ENCODE results near the gene TSPAN15. TPM values are rescaled to one million over a fixed set of nuclear protein-coding genes. Genes with fewer than 3 reads are reported as not detected.
A peak's percentile ranks its signal among the peaks of the same experiment; 100 is the strongest.

The TSPAN15 gene
- total and polyA plus RNA-seq, 9 donors: 52.1 to 103 (median 72.2) TPM

DNA sequence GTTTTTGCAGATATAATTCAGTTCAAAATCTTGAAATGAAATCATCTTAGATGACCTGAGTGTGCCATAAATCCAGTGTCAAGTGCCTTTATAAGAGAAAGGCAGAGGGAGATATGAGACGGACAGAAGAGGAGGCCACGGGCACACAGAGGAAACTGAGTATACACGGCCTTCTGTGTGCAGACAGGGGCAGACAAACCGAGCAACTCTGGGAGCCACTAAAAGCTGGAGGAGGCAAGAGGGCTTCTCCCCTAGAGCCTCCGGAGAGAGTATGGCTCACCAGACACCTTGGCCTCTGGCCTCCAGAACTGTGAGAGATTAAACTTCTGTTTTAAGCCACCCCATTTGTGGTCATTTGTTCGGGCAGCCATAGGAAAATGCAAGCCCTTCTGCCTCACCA is 12.6 kb downstream of the TSPAN15 start:
- Histone ChIP-seq H3K27ac (ENCODE audit: low read length) (peak overlapping the region; percentile 81), H3K36me3 (ENCODE audit: control insufficient read depth, insufficient read depth, low read length) (no peaks in the 10 kb centered on the region), H3K4me3 (ENCODE audit: low read length) (no peak overlapping the region), H3K27me3 (ENCODE audit: control insufficient read depth, insufficient read depth, low read length) (no peaks in the 10 kb centered on the region), H3K4me1 (ENCODE audit: control insufficient read depth, insufficient read depth, low read length) (peaks cover 77% of the 10 kb centered on the region), H3K9me3 (replicated peaks; ENCODE audit: control insufficient read depth, low read depth, low read length) (no peaks in the 10 kb centered on the region)
- DNase-seq: no peak
- WGBS (ENCODE audit: insufficient coverage): 57% methylated on average over 4 of the region's 6 CpGs

DNA sequence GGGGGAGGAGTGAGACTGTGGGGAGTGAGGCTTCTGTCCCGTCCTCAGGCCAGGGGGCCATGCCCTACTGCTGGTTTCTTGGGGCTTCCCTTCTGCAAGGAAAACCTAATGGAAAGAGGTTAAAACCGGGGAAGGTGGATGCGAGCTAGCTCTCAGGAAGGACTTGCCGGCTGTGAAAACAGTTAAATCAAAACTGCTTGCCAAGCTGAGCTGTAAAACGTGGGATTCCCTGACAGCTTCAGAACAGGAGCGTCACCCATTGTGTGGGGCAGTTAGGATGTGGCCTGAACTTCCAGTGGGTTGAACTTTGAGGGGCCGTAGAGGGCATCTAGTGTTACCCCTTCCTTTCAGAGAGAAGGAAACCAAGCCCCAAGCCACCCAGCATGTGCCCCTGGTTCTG is 13.1 kb downstream of the TSPAN15 start:
- H3K27ac ChIP-seq (ENCODE audit: low read length): peak overlapping the region; percentile 81
- no peak overlapping the region for H3K4me3 ChIP-seq (ENCODE audit: low read length)
- 53% methylated on average over 5 of the region's 7 CpGs for WGBS (ENCODE audit: insufficient coverage)
- no peaks in the 10 kb centered on the region for H3K9me3 ChIP-seq (replicated peaks; ENCODE audit: control insufficient read depth, low read depth, low read length)
- DNase-seq: no peak
- no peaks in the 10 kb centered on the region for H3K27me3 ChIP-seq (ENCODE audit: control insufficient read depth, insufficient read depth, low read length)
- no peaks in the 10 kb centered on the region for H3K36me3 ChIP-seq (ENCODE audit: control insufficient read depth, insufficient read depth, low read length)
- peaks cover 75% of the 10 kb centered on the region for H3K4me1 ChIP-seq (ENCODE audit: control insufficient read depth, insufficient read depth, low read length)

GRCh38 chr10:69464801-69465401 is 13.6 kb downstream of the TSPAN15 start:
- WGBS (ENCODE audit: insufficient coverage): 77% methylated on average over 2 of the region's 2 CpGs
- Histone ChIP-seq H3K9me3 (replicated peaks; ENCODE audit: control insufficient read depth, low read depth, low read length) (no peaks in the 10 kb centered on the region), H3K36me3 (ENCODE audit: control insufficient read depth, insufficient read depth, low read length) (no peaks in the 10 kb centered on the region), H3K4me1 (ENCODE audit: control insufficient read depth, insufficient read depth, low read length) (peaks cover 72% of the 10 kb centered on the region), H3K27ac (ENCODE audit: low read length) (peak overlapping the region; percentile 81), H3K27me3 (ENCODE audit: control insufficient read depth, insufficient read depth, low read length) (no peaks in the 10 kb centered on the region), H3K4me3 (ENCODE audit: low read length) (no peak overlapping the region)
- DNase-seq: peak; percentile 75

GRCh38 chr10:69465457-69466157 is 14.3 kb downstream of the TSPAN15 start:
- WGBS (ENCODE audit: insufficient coverage): 86% methylated on average over 5 of the region's 9 CpGs
- no peak for DNase-seq
- Histone ChIP-seq H3K9me3 (replicated peaks; ENCODE audit: control insufficient read depth, low read depth, low read length) (no peaks in the 10 kb centered on the region), H3K27ac (ENCODE audit: low read length) (peak overlapping the region; percentile 81), H3K4me3 (ENCODE audit: low read length) (no peak overlapping the region), H3K36me3 (ENCODE audit: control insufficient read depth, insufficient read depth, low read length) (no peaks in the 10 kb centered on the region), H3K27me3 (ENCODE audit: control insufficient read depth, insufficient read depth, low read length) (no peaks in the 10 kb centered on the region), H3K4me1 (ENCODE audit: control insufficient read depth, insufficient read depth, low read length) (peaks cover 68% of the 10 kb centered on the region)

- no peaks in the 10 kb centered on the region for H3K9me3 ChIP-seq (replicated peaks; ENCODE audit: control insufficient read depth, low read depth, low read length)
- H3K27ac ChIP-seq (ENCODE audit: low read length): peak overlapping the region; percentile 81
- H3K4me3 ChIP-seq (ENCODE audit: low read length): no peak overlapping the region
- WGBS (ENCODE audit: insufficient coverage): 29% methylated on average over 2 of the region's 5 CpGs
- no peaks in the 10 kb centered on the region for H3K36me3 ChIP-seq (ENCODE audit: control insufficient read depth, insufficient read depth, low read length)
- no peak for DNase-seq
- no peaks in the 10 kb centered on the region for H3K27me3 ChIP-seq (ENCODE audit: control insufficient read depth, insufficient read depth, low read length)
- peaks cover 66% of the 10 kb centered on the region for H3K4me1 ChIP-seq (ENCODE audit: control insufficient read depth, insufficient read depth, low read length)
These were observed 14.9 kb downstream of the TSPAN15 start for GRCh38 chr10:69466158-69466490.

DNA sequence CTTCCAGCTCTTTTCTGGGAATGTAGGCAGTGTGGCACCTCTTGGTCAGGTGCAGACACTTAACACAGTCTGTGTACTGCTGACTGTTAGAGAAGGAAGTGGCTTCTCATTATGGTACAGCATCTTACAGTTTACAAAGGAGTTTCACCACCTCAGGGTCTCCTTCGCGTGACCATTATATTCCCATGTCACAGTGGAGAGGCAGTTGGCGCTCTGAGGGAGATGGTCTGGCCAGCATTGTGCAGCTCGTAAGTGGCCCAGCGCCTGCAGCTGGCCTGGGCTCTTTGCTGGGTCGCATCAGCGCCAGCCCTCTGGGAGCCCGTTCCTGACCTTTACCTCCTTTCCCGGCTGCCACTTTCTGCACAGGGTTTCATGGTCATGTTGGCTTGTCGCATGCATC is 15.4 kb downstream of the TSPAN15 start:
- 88% methylated on average over 4 of the region's 10 CpGs for WGBS (ENCODE audit: insufficient coverage)
- Histone ChIP-seq H3K4me1 (ENCODE audit: control insufficient read depth, insufficient read depth, low read length) (peaks cover 62% of the 10 kb centered on the region), H3K36me3 (ENCODE audit: control insufficient read depth, insufficient read depth, low read length) (no peaks in the 10 kb centered on the region), H3K4me3 (ENCODE audit: low read length) (no peak overlapping the region), H3K27me3 (ENCODE audit: control insufficient read depth, insufficient read depth, low read length) (no peaks in the 10 kb centered on the region), H3K9me3 (replicated peaks; ENCODE audit: control insufficient read depth, low read depth, low read length) (no peaks in the 10 kb centered on the region), H3K27ac (ENCODE audit: low read length) (peak overlapping the region; percentile 31)
- DNase-seq: no peak

DNA sequence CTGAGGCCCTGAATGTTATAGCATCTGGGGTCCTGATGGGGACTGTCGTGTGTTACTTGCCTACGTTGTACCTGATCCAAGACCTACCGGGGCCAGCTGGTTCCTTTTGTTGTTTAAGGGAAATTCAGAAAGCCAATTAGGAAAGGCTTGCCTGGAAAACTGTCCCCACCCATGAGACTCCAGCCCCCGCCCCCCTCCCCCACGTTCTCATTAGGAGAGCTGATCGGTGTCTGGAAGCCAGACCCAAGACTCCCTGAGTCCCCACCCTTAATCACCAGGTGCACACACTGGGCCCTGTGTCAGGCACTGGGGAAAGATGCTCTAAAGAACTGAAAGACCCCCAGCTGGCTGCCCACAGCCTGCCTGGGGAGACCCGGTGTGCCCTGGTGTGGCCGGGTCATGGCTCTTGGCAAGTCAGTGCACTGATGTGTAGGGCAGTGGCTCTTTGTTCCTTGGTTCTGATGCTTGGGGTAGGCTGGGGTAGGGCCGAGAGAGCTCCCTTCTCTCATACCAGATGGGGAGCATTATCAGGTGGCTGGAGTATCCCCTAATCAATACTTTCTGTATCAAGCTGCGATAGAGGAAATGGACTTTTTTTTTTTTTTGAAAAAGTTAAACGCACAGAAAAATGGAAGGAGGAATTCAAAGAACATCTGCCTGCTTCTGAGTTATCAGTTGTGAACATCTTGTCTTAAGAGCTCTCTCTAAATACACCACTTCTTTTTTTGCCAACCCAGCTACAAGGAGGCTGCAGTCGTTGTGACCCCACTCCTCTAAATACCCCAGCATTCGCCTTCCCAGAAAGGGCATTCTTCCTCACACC is 16.9 kb downstream of the TSPAN15 start:
- 47% methylated on average over 2 of the region's 13 CpGs for WGBS (ENCODE audit: insufficient coverage)
- Histone ChIP-seq H3K27me3 (ENCODE audit: control insufficient read depth, insufficient read depth, low read length) (no peaks in the 10 kb centered on the region), H3K4me3 (ENCODE audit: low read length) (no peak overlapping the region), H3K9me3 (replicated peaks; ENCODE audit: control insufficient read depth, low read depth, low read length) (no peaks in the 10 kb centered on the region), H3K27ac (ENCODE audit: low read length) (peak overlapping the region; percentile 78), H3K4me1 (ENCODE audit: control insufficient read depth, insufficient read depth, low read length) (peaks cover 66% of the 10 kb centered on the region), H3K36me3 (ENCODE audit: control insufficient read depth, insufficient read depth, low read length) (no peaks in the 10 kb centered on the region)
- no peak for DNase-seq

DNA sequence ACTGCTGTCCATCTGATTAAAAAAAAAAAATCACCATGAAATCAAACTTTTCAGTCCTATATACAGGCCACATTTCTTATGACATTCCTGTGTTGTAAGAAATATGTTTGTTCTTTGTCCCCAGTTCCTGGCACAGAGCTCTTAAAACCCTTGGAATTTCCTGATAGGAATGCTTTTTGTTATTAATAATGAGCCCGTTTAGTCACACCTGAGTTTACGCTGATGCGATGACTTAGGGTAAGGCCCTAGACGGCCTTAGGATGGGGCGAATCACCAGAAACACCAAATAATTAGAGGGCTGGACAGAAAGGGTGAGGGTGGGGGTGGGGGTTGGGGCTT is 17.5 kb downstream of the TSPAN15 start:
- Histone ChIP-seq H3K4me3 (ENCODE audit: low read length) (no peak overlapping the region), H3K27ac (ENCODE audit: low read length) (peak overlapping the region; percentile 78)

GRCh38 chr10:69469976-69470375 is 18.7 kb downstream of the TSPAN15 start:
- H3K36me3 ChIP-seq (ENCODE audit: control insufficient read depth, insufficient read depth, low read length): no peaks in the 10 kb centered on the region
- H3K27me3 ChIP-seq (ENCODE audit: control insufficient read depth, insufficient read depth, low read length): no peaks in the 10 kb centered on the region
- H3K4me3 ChIP-seq (ENCODE audit: low read length): no peak overlapping the region
- DNase-seq: no peak
- H3K4me1 ChIP-seq (ENCODE audit: control insufficient read depth, insufficient read depth, low read length): peaks cover 69% of the 10 kb centered on the region
- WGBS (ENCODE audit: insufficient coverage): 100% methylated on average over 1 of the region's 1 CpG
- H3K27ac ChIP-seq (ENCODE audit: low read length): no peak overlapping the region
- H3K9me3 ChIP-seq (replicated peaks; ENCODE audit: control insufficient read depth, low read depth, low read length): no peaks in the 10 kb centered on the region

More for the DNA sequence above, 17.5 kb downstream of the TSPAN15 start:
- Histone ChIP-seq H3K4me1 (ENCODE audit: control insufficient read depth, insufficient read depth, low read length) (peaks cover 69% of the 10 kb centered on the region), H3K9me3 (replicated peaks; ENCODE audit: control insufficient read depth, low read depth, low read length) (no peaks in the 10 kb centered on the region), H3K36me3 (ENCODE audit: control insufficient read depth, insufficient read depth, low read length) (no peaks in the 10 kb centered on the region), H3K27me3 (ENCODE audit: control insufficient read depth, insufficient read depth, low read length) (no peaks in the 10 kb centered on the region)
- no CpG with 5 or more reads among the region's 5 CpGs for WGBS (ENCODE audit: insufficient coverage)
- no peak for DNase-seq

Data from muscle of leg (tissue), 11 donors.